Posterior vena cava (tissue), 2 donors: Measurements from ENCODE around the gene PARP4. TPM values are rescaled to one million over a fixed set of nuclear protein-coding genes. Genes with fewer than 3 reads are reported as not detected.
"Not testable (repeated sequence)": the region's sequence is repeated elsewhere in the genome, so short reads cannot be mapped to it uniquely, and the experiment has no call there.

Experiments
- DNase-seq: peaks from one replicate; pipeline ENCODE4 v3.0.0-alpha.2; 2020; ENCODE audit warnings: low spot score
- intact Hi-C, 2 donors: fragments of 100-400 bp; cut with DNase I; formaldehyde crosslinking; loops; one replicate each; pipeline versions ENCODE4 v1.14.1 to v1.14.2; 2022 to 2023
- long read RNA-seq, 2 donors: library from polyadenylated mRNA; unstranded; transcript quantifications; one replicate each; pipeline ENCODE4 v2.0.0, GENCODE V29; 2020 to 2021
- total RNA-seq, 2 donors: library from RNA; stranded (reverse); fragmentation: NEBNext Ultra II Directional; extraction: Animal tissue kit (Norgen Biotek cat#: 25700); gene quantifications; one replicate each; pipeline ENCODE4 v1.2.1, GENCODE V29; 2021
- donor health status: DM: yes; HTN: yes; CAD: no.
- donor health status: DM: yes; HTN: yes; CAD: no.

PARP4 gene
- total RNA-seq: 10 to 100 TPM; 31.5 to 34.0 TPM
- long read RNA-seq, donor 1, partial matches to known transcripts: 5 of 10 reads
- long read RNA-seq, donor 1, other reads (novel, unspliced or antisense): 5 of 10 reads
- long read RNA-seq, donor 2, partial matches to known transcripts: 7 of 10 reads
- long read RNA-seq, donor 2, other reads (novel, unspliced or antisense): 3 of 10 reads

GRCh38 chr13:24512197-24512907 lies at the start of gene PARP4:
Gene PARP4, minus strand, starts transcription at chr13:24512778. Its CDS starts 9,002 bp downstream, at chr13:24503776.
- DNase-seq: peak; percentile 94
- intact Hi-C loops: no loop called here

DNA sequence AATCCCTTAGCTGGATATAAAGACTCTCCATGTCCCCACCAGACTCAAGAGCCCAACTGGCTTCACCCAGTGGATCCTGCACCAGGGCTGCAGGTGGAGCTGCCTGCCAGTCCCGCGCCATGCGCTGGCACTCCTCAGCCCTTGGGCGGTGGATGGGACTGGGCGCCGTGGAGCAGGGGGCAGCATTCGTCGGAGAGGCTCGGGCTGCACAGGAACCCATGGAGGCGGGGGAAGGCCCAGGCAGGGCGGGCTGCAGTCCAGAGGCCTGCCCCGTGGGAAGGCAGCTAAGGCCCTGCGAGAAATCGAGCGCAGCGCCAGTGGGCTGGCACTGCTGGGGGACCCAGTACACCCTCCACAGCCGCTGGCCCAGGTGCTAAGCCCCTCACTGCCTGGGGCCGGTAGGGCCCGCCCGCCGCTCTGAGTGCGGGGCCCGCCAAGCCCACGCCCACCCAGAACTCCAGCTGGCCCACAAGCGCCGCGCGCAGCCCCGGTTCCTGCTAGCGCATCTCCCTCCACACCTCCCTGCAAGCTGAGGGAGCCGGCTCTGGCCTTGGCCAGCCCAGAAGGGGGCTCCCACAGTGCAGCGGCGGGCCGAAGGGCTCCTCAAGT lies 48.1 kb upstream of the PARP4 start:
- DNase-seq, intact Hi-C loops: not testable (repeated sequence)

GRCh38 chr13:24559431-24560218 lies 47.0 kb upstream of the PARP4 start:
- DNase-seq, intact Hi-C loops: not testable (repeated sequence)

GRCh38 chr13:24557081-24557480 lies 44.5 kb upstream of the PARP4 start:
- DNase-seq: no peak
- intact Hi-C loops: no loop called here

DNA sequence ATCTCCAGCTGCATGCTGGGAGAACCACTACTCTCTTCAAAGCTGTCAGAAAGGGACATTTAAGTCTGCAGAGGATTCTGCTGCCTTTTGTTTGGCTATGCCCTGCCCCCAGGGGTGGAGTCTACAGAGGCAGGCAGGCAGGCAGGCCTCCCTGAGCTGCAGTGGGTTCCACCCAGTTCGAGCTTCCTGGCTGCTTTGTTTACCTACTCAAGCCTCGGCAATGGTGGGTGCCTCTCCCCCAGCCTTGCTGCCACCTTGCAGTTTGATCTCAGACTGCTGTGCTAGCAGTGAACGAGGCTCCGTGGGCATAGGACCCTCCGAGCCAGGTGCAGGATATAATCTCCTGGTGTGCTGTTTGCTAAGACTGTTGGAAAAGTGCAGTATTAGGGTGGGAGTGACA lies 41.3 kb upstream of the PARP4 start:
- intact Hi-C loops, DNase-seq: not testable (repeated sequence)

- intact Hi-C loops: not testable (repeated sequence)
- DNase-seq: peak; percentile 85
These were observed 29.1 kb upstream of the PARP4 start for GRCh38 chr13:24541476-24542352.

- no peak for DNase-seq
- intact Hi-C loops: no loop called here
These were observed 28.5 kb upstream of the PARP4 start for GRCh38 chr13:24541127-24541475.

DNA sequence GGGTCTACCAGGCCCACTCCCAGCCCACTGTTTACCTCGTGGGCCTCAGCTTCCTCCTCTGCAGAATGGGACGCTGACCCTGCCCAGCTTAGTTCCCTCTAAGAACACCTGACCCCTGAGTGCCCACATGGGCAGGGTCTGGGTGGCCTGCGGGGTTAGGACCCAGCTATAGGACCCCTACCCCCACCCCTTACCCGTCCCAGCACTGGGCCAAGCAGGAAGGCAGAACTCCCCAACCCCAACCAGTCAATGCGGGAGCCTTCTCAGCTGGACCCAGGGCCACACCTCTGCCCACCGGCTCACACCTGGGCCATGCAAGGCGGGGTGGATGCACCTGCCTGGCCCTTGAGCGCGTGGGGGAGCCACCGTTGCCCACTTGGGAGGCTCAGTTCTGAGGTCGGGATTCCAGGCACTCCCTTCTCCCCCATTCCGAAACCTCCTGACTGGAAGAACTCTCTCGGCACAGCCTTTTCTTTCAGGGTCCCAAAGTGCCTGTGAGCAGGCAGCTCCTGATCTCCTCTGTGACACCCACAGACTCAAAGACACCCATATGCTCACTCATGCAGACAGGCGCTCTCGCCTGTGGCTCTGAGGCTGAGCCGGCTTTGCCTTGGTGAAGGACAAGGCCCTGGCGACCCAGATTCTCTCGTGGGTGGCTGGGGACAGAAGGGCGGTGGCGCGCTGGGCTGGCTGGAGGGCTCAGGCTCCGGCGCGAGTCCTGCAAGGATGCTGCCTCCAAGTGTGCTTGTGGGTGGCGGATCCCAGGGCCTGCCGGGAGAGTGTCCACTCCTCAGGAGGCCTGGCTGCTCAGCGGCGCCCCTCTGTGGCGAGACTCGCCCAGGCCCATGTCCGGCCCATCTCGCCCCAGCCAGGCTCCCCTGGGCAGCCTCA lies 27.9 kb upstream of the PARP4 start:
- intact Hi-C loops: no loop called here

GRCh38 chr13:24539500-24540165 lies 27.1 kb upstream of the PARP4 start:
- no peak for DNase-seq
- intact Hi-C loops: no loop called here

More for the DNA sequence above, 27.9 kb upstream of the PARP4 start:
- no peak for DNase-seq

DNA sequence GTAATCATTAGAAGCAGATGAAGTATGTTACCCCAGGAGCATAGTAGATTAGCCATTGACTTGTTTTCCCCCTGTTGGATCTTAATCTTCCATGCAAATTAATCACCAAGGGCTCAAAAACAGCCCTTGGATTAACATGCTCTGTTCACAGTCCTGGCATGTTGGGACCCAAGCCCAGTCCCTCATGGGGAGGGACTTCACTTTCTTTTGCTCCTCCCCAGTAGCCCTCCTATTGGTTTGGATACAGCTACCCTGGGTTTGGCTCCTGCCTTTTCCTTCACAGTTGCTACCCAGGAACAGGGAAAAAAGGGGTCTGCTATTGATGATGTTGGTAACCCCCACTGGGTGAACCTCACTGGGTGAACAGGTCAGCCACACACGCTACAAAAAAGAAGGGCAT lies 16.9 kb upstream of the PARP4 start:
- intact Hi-C loops: no loop called here
- DNase-seq: no peak

- DNase-seq: no peak
- intact Hi-C loops: no loop called here
These were observed 16.3 kb upstream of the PARP4 start for GRCh38 chr13:24528816-24529398.

GRCh38 chr13:24527266-24527775 lies 14.7 kb upstream of the PARP4 start:
- DNase-seq: no peak
- intact Hi-C loops: no loop called here

DNA sequence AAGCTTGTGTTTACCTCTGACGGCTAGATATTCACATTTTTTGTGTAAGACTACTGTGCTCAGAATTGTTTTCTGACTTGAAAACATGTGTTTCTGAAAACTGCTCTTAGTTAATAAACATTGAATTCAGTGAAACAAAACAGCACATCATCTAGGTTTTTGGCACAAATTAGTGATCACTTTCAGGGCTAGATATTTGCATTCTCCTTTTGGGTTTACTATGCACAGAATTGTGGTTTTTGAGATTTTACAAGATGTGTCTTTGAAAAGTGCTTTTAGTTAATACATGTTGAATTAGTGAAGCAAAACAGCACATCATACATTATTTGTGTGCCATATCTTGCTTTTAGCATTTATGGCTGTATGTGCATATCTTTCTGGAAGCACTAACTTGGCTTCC lies 8.2 kb upstream of the PARP4 start:
- intact Hi-C loops: no loop called here
- DNase-seq: no peak

DNA sequence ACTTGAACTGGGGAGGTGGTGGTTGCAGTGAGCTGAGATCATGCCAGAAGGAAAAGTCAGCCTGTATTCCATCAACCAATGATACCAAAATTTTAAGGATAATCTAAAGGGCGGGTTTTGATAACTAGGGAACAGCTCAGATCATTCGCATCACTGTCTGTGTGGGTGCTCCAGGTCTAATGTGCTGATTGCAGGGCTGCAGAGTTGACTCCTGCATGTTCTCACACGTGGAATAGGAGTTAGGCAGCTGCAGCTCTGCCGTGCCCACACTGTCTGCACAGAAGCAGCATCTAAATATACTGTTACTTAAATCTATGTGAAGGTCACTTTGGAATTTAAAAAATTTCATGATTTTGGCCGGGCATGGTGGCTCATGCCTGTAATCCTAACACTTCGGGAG lies 4.3 kb upstream of the PARP4 start:
- intact Hi-C loops: no loop called here
- no peak for DNase-seq

- intact Hi-C loops: no loop called here
- no peak for DNase-seq
These were observed 283 bp upstream of the PARP4 start for GRCh38 chr13:24512908-24513213.

- no peak for DNase-seq
- intact Hi-C loops: no loop called here
These were observed 772 bp downstream of the PARP4 start for GRCh38 chr13:24511816-24512196.
